H1 (cell line): ENCODE results near the gene LBH. TPM values are rescaled to one million over a fixed set of nuclear protein-coding genes. Genes with fewer than 3 reads are reported as not detected.

ENCODE experiments used
- CTCF ChIA-PET: fragments of 300-600 bp; sonication (Branson Sonifier 250); formaldehyde crosslinking; loops from one replicate; lab custom pipeline; 2021; ENCODE audit not compliant: partially characterized antibody; lab: Charles Lee
- POLR2A ChIA-PET: fragments of 300-600 bp; sonication (Branson Sonifier 250); formaldehyde crosslinking; loops from one replicate; lab custom pipeline; 2021; ENCODE audit warnings: inconsistent platforms; ENCODE audit not compliant: partially characterized antibody; lab: Charles Lee
- DNase-seq, 2 experiments: peaks; one replicate each; pipeline versions ENCODE4 v3.0.0 to v3.0.0-alpha.2; 2010 to 2022; ENCODE audit warnings: low spot score in 2 of 2, low read depth in 1 of 2, mixed read lengths in 1 of 2
- FAIRE-seq: peaks from 2 replicates; lab custom pipeline; 2011; peaks lifted over from hg19 to GRCh38; lab: Jason Lieb, UNC
- H2AFZ ChIP-seq: 2 replicates; pipeline ENCODE4 v1.8.1; 2012; ENCODE audit warnings: low read length, inconsistent platforms
- H2AK5ac ChIP-seq: 2 replicates; pipeline ENCODE4 v1.6.1; 2013; ENCODE audit warnings: low read depth, low read length
- H2BK120ac ChIP-seq: replicated peaks from 2 replicates; pipeline ENCODE3; 2013; ENCODE audit warnings: low read depth, low read length, inconsistent platforms
- H2BK12ac ChIP-seq: 2 replicates; pipeline ENCODE4 v1.6.1; 2013; ENCODE audit warnings: low read depth, low read length
- H2BK15ac ChIP-seq: 2 replicates; pipeline ENCODE4 v1.6.1; 2013; ENCODE audit warnings: low read length
- H2BK20ac ChIP-seq: 2 replicates; pipeline ENCODE4 v1.6.1; 2013; ENCODE audit warnings: low read length
- H2BK5ac ChIP-seq: 2 replicates; pipeline ENCODE4 v1.6.1; 2013; ENCODE audit warnings: low read depth, low read length
- H3K14ac ChIP-seq: 2 replicates; pipeline ENCODE4 v1.6.1; 2013; ENCODE audit warnings: inconsistent platforms; ENCODE audit not compliant: insufficient read length
- H3K18ac ChIP-seq: 2 replicates; pipeline ENCODE4 v1.6.1; 2013; ENCODE audit warnings: low read length; ENCODE audit errors: extremely low read depth
- H3K23ac ChIP-seq: 2 replicates; pipeline ENCODE4 v1.6.1; 2013; ENCODE audit warnings: inconsistent platforms; ENCODE audit not compliant: insufficient read length
- H3K23me2 ChIP-seq: 2 replicates; pipeline ENCODE4 v1.6.1; 2013; ENCODE audit warnings: low read depth, low read length
- H3K27ac ChIP-seq: 2 replicates; pipeline ENCODE4 v1.6.1; 2011; ENCODE audit warnings: low read depth, low read length, inconsistent platforms
- H3K27me3 ChIP-seq, 4 experiments: replicated peaks in 1 of 4; 1 replicate in 1 of 4; 2 replicates in 3 of 4; pipeline versions ENCODE4 v1.6.1 to v1.8.1; 2011 to 2013; ENCODE audit warnings: low read length in 3 of 4, mild to moderate bottlenecking in 3 of 4, inconsistent platforms in 2 of 4, mixed read lengths in 2 of 4, moderate library complexity in 1 of 4; ENCODE audit not compliant: control insufficient read depth in 3 of 4, insufficient read depth in 3 of 4; ENCODE audit errors: extremely low read depth in 1 of 4
- H3K36me3 ChIP-seq, 4 experiments: 2 replicates each; pipeline versions ENCODE4 v1.6.1 to v1.8.1; 2011 to 2013; ENCODE audit warnings: mild to moderate bottlenecking in 4 of 4, low read length in 3 of 4, moderate library complexity in 2 of 4, control low read depth in 1 of 4, inconsistent platforms in 1 of 4; ENCODE audit not compliant: insufficient read depth in 4 of 4, control insufficient read depth in 2 of 4
- H3K4ac ChIP-seq: replicated peaks from 2 replicates; pipeline ENCODE3; 2013; ENCODE audit warnings: low read length, low read depth, mixed read lengths, inconsistent platforms; ENCODE audit not compliant: insufficient read length
- H3K4me1 ChIP-seq, 4 experiments: replicated peaks in 1 of 4; 1 replicate in 1 of 4; 2 replicates in 3 of 4; pipeline versions ENCODE4 v1.6.1 to v1.8.1; 2011 to 2013; ENCODE audit warnings: low read length in 3 of 4, inconsistent platforms in 2 of 4, mixed read lengths in 1 of 4; ENCODE audit not compliant: insufficient read depth in 4 of 4, control insufficient read depth in 3 of 4
- H3K4me2 ChIP-seq, 2 experiments: 2 replicates each; pipeline versions ENCODE4 v1.6.1 to v1.8.1; 2011 to 2013; ENCODE audit warnings: low read depth in 2 of 2, low read length in 2 of 2, control low read depth in 1 of 2, inconsistent platforms in 1 of 2, mild to moderate bottlenecking in 1 of 2; ENCODE audit not compliant: insufficient read depth in 1 of 2
- H3K4me3 ChIP-seq, 4 experiments: fragments of 200-600, 300-600 bp in 1 of 4; sonication (generic), shearing (Covaris generic), sonication (Bioruptor Twin) in 1 of 4; 2 replicates each; pipeline versions ENCODE4 v1.5.1 to v1.8.1; 2011 to 2016; ENCODE audit warnings: low read length in 4 of 4, low read depth in 3 of 4, control low read depth in 2 of 4, inconsistent platforms in 2 of 4, mild to moderate bottlenecking in 2 of 4, mixed read lengths in 1 of 4, moderate library complexity in 1 of 4; ENCODE audit not compliant: insufficient read depth in 2 of 4; ENCODE audit errors: extremely low read depth in 1 of 4
- H3K56ac ChIP-seq: replicated peaks from 2 replicates; pipeline ENCODE3; 2013; ENCODE audit warnings: low read depth, mild to moderate bottlenecking, mixed read lengths, low read length, inconsistent platforms; ENCODE audit not compliant: insufficient read length
- H3K79me1 ChIP-seq: 2 replicates; pipeline ENCODE4 v1.6.1; 2013; ENCODE audit warnings: low read depth, low read length, control low read depth
- H3K79me2 ChIP-seq, 2 experiments: 2 replicates each; pipeline versions ENCODE4 v1.6.1 to v1.8.1; 2012 to 2013; ENCODE audit warnings: low read length in 2 of 2, mild to moderate bottlenecking in 2 of 2, inconsistent platforms in 1 of 2; ENCODE audit not compliant: insufficient read depth in 2 of 2, control insufficient read depth in 1 of 2
- H3K9ac ChIP-seq, 4 experiments: replicated peaks in 1 of 4; 1 replicate in 1 of 4; 2 replicates in 3 of 4; pipeline versions ENCODE4 v1.6.1 to v1.8.1; 2011 to 2013; ENCODE audit warnings: low read depth in 3 of 4, low read length in 3 of 4, control low read depth in 2 of 4, mild to moderate bottlenecking in 2 of 4, moderate library complexity in 2 of 4, inconsistent platforms in 1 of 4; ENCODE audit errors: extremely low read depth in 1 of 4
- H3K9me3 ChIP-seq, 2 experiments: 2 replicates each; pipeline versions ENCODE4 v1.6.1 to v1.8.1; 2012 to 2013; ENCODE audit warnings: mild to moderate bottlenecking in 2 of 2, moderate library complexity in 2 of 2, control low read depth in 1 of 2, inconsistent platforms in 1 of 2, low read depth in 1 of 2, low read length in 1 of 2, mixed read lengths in 1 of 2; ENCODE audit not compliant: insufficient read depth in 2 of 2
- H4K20me1 ChIP-seq, 2 experiments: replicated peaks in 1 of 2; 2 replicates each; pipeline versions ENCODE3 to v1.8.1; 2011 to 2013; ENCODE audit warnings: inconsistent platforms in 2 of 2, low read length in 2 of 2, mild to moderate bottlenecking in 1 of 2; ENCODE audit not compliant: insufficient read depth in 2 of 2, control insufficient read depth in 1 of 2
- H4K5ac ChIP-seq: 2 replicates; pipeline ENCODE4 v1.6.1; 2013; ENCODE audit warnings: low read length, low read depth, mixed read lengths, inconsistent platforms; ENCODE audit not compliant: insufficient read length
- H4K8ac ChIP-seq: 2 replicates; pipeline ENCODE4 v1.8.0; 2013; ENCODE audit warnings: mild to moderate bottlenecking, moderate library complexity, low read length, inconsistent platforms; ENCODE audit not compliant: insufficient read depth; ENCODE audit errors: extremely low read depth
- H4K91ac ChIP-seq: replicated peaks from 2 replicates; pipeline ENCODE3; 2013; ENCODE audit warnings: low read length, mixed read lengths, inconsistent platforms; ENCODE audit not compliant: insufficient read length
- GABPA ChIP-seq: IDR thresholded peaks from 2 replicates; pipeline ENCODE4 v1.6.1; 2011; ENCODE audit warnings: mild to moderate bottlenecking, low read length, moderate library complexity, borderline replicate concordance; ENCODE audit not compliant: insufficient read depth
- JUN ChIP-seq: IDR thresholded peaks from 2 replicates; pipeline ENCODE4 v1.6.1; 2011; ENCODE audit warnings: low read depth, mild to moderate bottlenecking, improper control_type of control experiment, low read length
- WGBS, 2 experiments: shearing (Covaris generic) in 1 of 2; methylation state at CpG; one replicate each; pipeline versions ENCODE4 v1.1.6 to v1.1.7; 2013 to 2015; ENCODE audit warnings: low lambda C conversion rate in 2 of 2, mixed read lengths in 2 of 2, inconsistent platforms in 1 of 2, low coverage in 1 of 2, missing lambda C conversion rate in 1 of 2; ENCODE audit not compliant: insufficient replicate concordance in 2 of 2, insufficient coverage in 1 of 2, insufficient read length in 1 of 2; ENCODE audit errors: extremely low coverage in 1 of 2, missing lambda C conversion rate in 1 of 2; 5-methylcytosine and 5-hydroxymethylcytosine counted together
- polyA plus RNA-seq, 7 experiments: library from polyadenylated mRNA; depleted of rRNA in 3 of 7; stranded (reverse) in 5 of 7; unstranded in 2 of 7; fragments of >200 nt in 5 of 7; fragments of 200-250 nt in 2 of 7; gene quantifications; 1 replicate in 5 of 7; 2 replicates in 1 of 7; 4 replicates in 1 of 7; pipeline versions ENCODE4 v1.2.1 to v1.2.3, GENCODE V29; 2011 to 2013; ENCODE audit warnings: missing spikeins in 2 of 7, mixed read lengths in 2 of 7
- total RNA-seq: library from RNA; stranded (reverse); fragmentation: NEBNext Ultra II Directional; extraction: Animal tissue kit (Norgen Biotek cat#: 25700); gene quantifications from 2 replicates; pipeline ENCODE4 v1.2.1, GENCODE V29; 2021

Gene LBH
- total and polyA plus RNA-seq, 2 of the 8 experiments (the other 6 are each of a cell fraction or from before 2014, with no cell fraction given), result 25.7 to 34.5 TPM

DNA sequence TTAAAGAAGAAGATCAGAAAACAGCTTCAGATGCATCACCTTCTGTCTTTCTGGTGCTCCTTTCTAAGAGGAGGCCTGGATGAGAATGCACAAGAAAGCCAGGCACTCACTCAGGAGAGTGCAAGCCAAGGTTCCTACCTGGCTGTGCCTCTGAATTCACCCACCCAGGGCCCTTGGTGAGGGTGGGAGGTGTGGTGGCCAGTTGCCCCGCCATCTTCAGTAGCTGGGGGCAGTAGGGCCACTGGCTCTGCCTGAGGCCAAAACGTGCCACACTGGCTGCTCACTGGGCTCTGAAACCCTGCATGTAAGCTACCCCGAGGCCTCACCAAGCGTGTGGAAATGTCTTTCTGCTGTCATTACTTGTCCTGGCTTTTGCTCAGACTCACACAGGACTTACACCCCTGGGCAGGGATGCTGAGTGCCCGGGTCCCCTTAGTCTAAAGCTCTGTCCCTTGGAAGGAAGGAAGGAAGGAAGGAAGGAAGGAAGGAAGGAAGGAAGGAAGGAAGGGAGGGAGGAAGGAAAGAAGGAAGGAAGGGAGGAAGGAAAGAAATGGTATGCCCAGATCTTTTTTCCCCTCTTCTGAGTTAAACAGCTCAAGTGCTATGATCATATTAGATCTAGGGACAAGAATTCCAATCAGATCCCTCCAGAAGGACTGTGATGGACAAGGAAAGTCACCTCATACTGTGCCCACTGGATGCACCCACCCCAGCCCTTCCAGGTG, 8.5 kb upstream of the LBH start:
- no peak overlapping the region for H3K9ac ChIP-seq
- no peak overlapping the region for H2BK120ac ChIP-seq
- H3K9me3 ChIP-seq, result no peaks in the 10 kb centered on the region
- H2BK5ac ChIP-seq, result no peak overlapping the region
- FAIRE-seq (no peak), DNase-seq (no peak)
- H2AK5ac ChIP-seq, result no peak overlapping the region
- no peak overlapping the region for H2BK12ac ChIP-seq
- no peaks in the 10 kb centered on the region for H3K79me1 ChIP-seq
- no peak overlapping the region for H3K56ac ChIP-seq
- ChIA-PET CTCF (interaction anchor here (0.7 to 3.4 kb wide), 4 partner anchors 9 to 57 kb away, joined by 3 to 17 read pairs (median 7); no protein-coding TSS in a partner anchor), POLR2A (interaction anchor here (1.7 kb wide), 1 partner anchor 9 kb away, joined by 6 read pairs; the partner anchor contains the start of gene LBH)
- H3K79me2 ChIP-seq, result no peaks in the 10 kb centered on the region
- no peak overlapping the region for H3K18ac ChIP-seq
- H3K4ac ChIP-seq, result no peak overlapping the region
- no peak overlapping the region for H3K4me2 ChIP-seq
- no peak overlapping the region for H2BK20ac ChIP-seq
- no peaks in the 10 kb centered on the region for H4K20me1 ChIP-seq
- no peak overlapping the region for H4K8ac ChIP-seq
- no peaks in the 10 kb centered on the region for H3K27me3 ChIP-seq
- no peak overlapping the region for H2BK15ac ChIP-seq
- no peak overlapping the region for H3K4me3 ChIP-seq
- H3K4me1 ChIP-seq, result peaks cover 0 to 6% (median 2%) of the 10 kb centered on the region in 4 experiments; a peak in 4 of 7 replicates
- H3K23me2 ChIP-seq, result no peaks in the 10 kb centered on the region
- H4K91ac ChIP-seq, result no peak overlapping the region
- H3K23ac ChIP-seq, result no peak overlapping the region
- no peak overlapping the region for H4K5ac ChIP-seq
- TF ChIP-seq JUN (no peak), GABPA (no peak)
- H3K14ac ChIP-seq, result no peak overlapping the region
- H2AFZ ChIP-seq, result no peak overlapping the region
- no peak overlapping the region for H3K27ac ChIP-seq
- WGBS, 2 experiments, result 79% methylated on average over 5 of the region's 5 CpGs; no CpG with 5 or more reads in 1 of the 2 experiments
- no peaks in the 10 kb centered on the region for H3K36me3 ChIP-seq
